SK-N-SH (cell line): ENCODE results near the gene TLE5. TPM values are rescaled to one million over a fixed set of nuclear protein-coding genes. Genes with fewer than 3 reads are reported as not detected.

Experiments
- CTCF ChIA-PET: fragments of 300-600, 350-600 bp; formaldehyde crosslinking; extraction: SDS; loops from one replicate; lab custom pipeline; 2021; lab: Yijun Ruan, JAX
- POLR2A ChIA-PET: fragments of 350-600 bp; sonication (Branson Sonifier 250); formaldehyde crosslinking; extraction: SDS; loops from one replicate; lab custom pipeline; 2020; ENCODE audit warnings: antibody characterized with exemption, inconsistent platforms; lab: Yijun Ruan, JAX
- DNase-seq: peaks from one replicate; pipeline ENCODE4 v3.0.0; 2012
- H2AFZ ChIP-seq: fragments of 200-600 bp; sonication (generic); 2 replicates; pipeline ENCODE4 v1.8.1; 2016; ENCODE audit warnings: antibody characterized with exemption, mild to moderate bottlenecking, low read depth
- H3F3A ChIP-seq: fragments of 200-600 bp; sonication (generic); replicated peaks from 2 replicates; pipeline ENCODE3; 2016; ENCODE audit warnings: antibody characterized with exemption, mild to moderate bottlenecking; ENCODE audit not compliant: insufficient read depth
- H3K27ac ChIP-seq, 2 experiments: fragments of 200-500 bp in 1 of 2; fragments of 200-600 bp in 1 of 2; sonication (Bioruptor generic) in 1 of 2; sonication (generic), shearing (Covaris generic) in 1 of 2; 2 replicates each; pipeline versions ENCODE4 v1.5.1 to v1.6.1; 2014 to 2016; ENCODE audit warnings: low read depth in 2 of 2, inconsistent platforms in 1 of 2, low read length in 1 of 2, mild to moderate bottlenecking in 1 of 2, mixed read lengths in 1 of 2
- H3K27me3 ChIP-seq: fragments of 200-600 bp; sonication (generic), shearing (Covaris generic); 2 replicates; pipeline ENCODE4 v1.6.1; 2016; ENCODE audit warnings: mixed run types; ENCODE audit not compliant: insufficient read depth
- H3K36me3 ChIP-seq, 2 experiments: fragments of 200-500 bp in 1 of 2; fragments of 200-600 bp in 1 of 2; sonication (Bioruptor generic) in 1 of 2; sonication (generic) in 1 of 2; replicated peaks in 1 of 2; 2 replicates each; pipeline versions ENCODE3 to v1.5.1; 2014 to 2016; ENCODE audit warnings: low read length in 1 of 2, mild to moderate bottlenecking in 1 of 2; ENCODE audit not compliant: insufficient read depth in 2 of 2, control insufficient read depth in 1 of 2
- H3K4me1 ChIP-seq, 2 experiments: fragments of 200-500 bp in 1 of 2; fragments of 200-600 bp in 1 of 2; sonication (Bioruptor generic) in 1 of 2; sonication (generic), shearing (Covaris generic) in 1 of 2; 2 replicates each; pipeline versions ENCODE4 v1.5.1 to v1.6.1; 2014 to 2016; ENCODE audit warnings: low read depth in 1 of 2, low read length in 1 of 2, mixed run types in 1 of 2; ENCODE audit not compliant: insufficient read depth in 2 of 2, control insufficient read depth in 1 of 2
- H3K4me2 ChIP-seq: fragments of 200-600 bp; sonication (generic), shearing (Covaris generic); 2 replicates; pipeline ENCODE4 v1.6.1; 2017; ENCODE audit warnings: mixed run types
- H3K4me3 ChIP-seq, 2 experiments: fragments of 200-500 bp in 1 of 2; fragments of 200-600 bp in 1 of 2; sonication (Bioruptor generic) in 1 of 2; sonication (generic), shearing (Covaris generic) in 1 of 2; 2 replicates each; pipeline versions ENCODE4 v1.5.1 to v1.8.1; 2014 to 2016; ENCODE audit warnings: low read depth in 2 of 2, inconsistent platforms in 1 of 2, low read length in 1 of 2, mild to moderate bottlenecking in 1 of 2, mixed read lengths in 1 of 2, moderate library complexity in 1 of 2
- H3K79me2 ChIP-seq: fragments of 200-600 bp; sonication (generic); 2 replicates; pipeline ENCODE4 v1.8.1; 2017; ENCODE audit warnings: mild to moderate bottlenecking; ENCODE audit not compliant: insufficient read depth
- H3K9ac ChIP-seq: fragments of 200-600 bp; sonication (generic); 2 replicates; pipeline ENCODE4 v1.6.1; 2017; ENCODE audit warnings: mixed run types
- H3K9me2 ChIP-seq: fragments of 200-600 bp; sonication (generic); 2 replicates; pipeline ENCODE4 v1.6.1; 2017; ENCODE audit warnings: mixed run types
- H3K9me3 ChIP-seq: fragments of 200-600 bp; sonication (generic); 2 replicates; pipeline ENCODE4 v1.6.1; 2017; ENCODE audit warnings: mixed run types, mild to moderate bottlenecking, moderate library complexity
- H4K20me1 ChIP-seq: fragments of 200-600 bp; sonication (generic); 2 replicates; pipeline ENCODE4 v1.6.1; 2017; ENCODE audit warnings: mild to moderate bottlenecking, mixed run types; ENCODE audit not compliant: insufficient read depth
- CHD2 ChIP-seq: fragments of 150-350 bp; IDR thresholded peaks from 2 replicates; pipeline ENCODE4 v1.6.1; 2018; ENCODE audit warnings: low read length; ENCODE audit not compliant: partially characterized antibody
- EP300 ChIP-seq, 2 experiments: IDR thresholded peaks; 2 replicates each; pipeline versions ENCODE4 v1.4.0 to v1.6.1; 2012; ENCODE audit warnings: borderline replicate concordance in 1 of 2, low read depth in 1 of 2, low read length in 1 of 2
- FOSL2 ChIP-seq: IDR thresholded peaks from 2 replicates; pipeline ENCODE4 v1.4.0; 2012; ENCODE audit warnings: low read depth, mild to moderate bottlenecking, moderate library complexity, borderline replicate concordance
- GABPA ChIP-seq: IDR thresholded peaks from 2 replicates; pipeline ENCODE4 v1.4.0; 2012; ENCODE audit warnings: low read depth, mild to moderate bottlenecking
- GATA2 ChIP-seq: sonication (generic); formaldehyde crosslinking; IDR thresholded peaks from 2 replicates; pipeline ENCODE4 v1.5.0; 2020; ENCODE audit warnings: mild to moderate bottlenecking, missing genetic modification reagents
- IRF3 ChIP-seq: fragments of 150-350 bp; IDR thresholded peaks from 2 replicates; pipeline ENCODE4 v1.6.1; 2016; ENCODE audit warnings: mild to moderate bottlenecking, low read depth, low read length
- MAX ChIP-seq: IDR thresholded peaks from 2 replicates; pipeline ENCODE4 v1.4.0; 2012; ENCODE audit warnings: low read depth
- MEF2A ChIP-seq: IDR thresholded peaks from 2 replicates; pipeline ENCODE4 v1.4.0; 2012; ENCODE audit warnings: low read depth, borderline replicate concordance
- NFIC ChIP-seq: IDR thresholded peaks from 2 replicates; pipeline ENCODE4 v1.4.0; 2012; ENCODE audit warnings: borderline replicate concordance
- NRF1 ChIP-seq: IDR thresholded peaks from 2 replicates; pipeline ENCODE4 v1.6.1; 2012; ENCODE audit warnings: low read depth, mild to moderate bottlenecking, low read length
- POLR2AphosphoS5 ChIP-seq: IDR thresholded peaks from 2 replicates; pipeline ENCODE4 v1.6.1; 2012; ENCODE audit warnings: low read depth, low read length
- RCOR1 ChIP-seq: fragments of 150-350 bp; IDR thresholded peaks from 2 replicates; pipeline ENCODE4 v1.6.1; 2017; ENCODE audit warnings: antibody characterized with exemption, low read length
- RXRA ChIP-seq: IDR thresholded peaks from 2 replicates; pipeline ENCODE4 v1.4.0; 2012; ENCODE audit warnings: low read depth, mild to moderate bottlenecking, borderline replicate concordance
- SIN3A ChIP-seq: IDR thresholded peaks from 2 replicates; pipeline ENCODE4 v1.6.1; 2012; ENCODE audit warnings: low read depth, mild to moderate bottlenecking, low read length, moderate library complexity, borderline replicate concordance
- SMC3 ChIP-seq: IDR thresholded peaks from 2 replicates; pipeline ENCODE4 v1.6.1; 2012; ENCODE audit warnings: low read depth, low read length, improper control_type of control experiment
- TAF1 ChIP-seq: IDR thresholded peaks from 2 replicates; pipeline ENCODE4 v1.6.1; 2012; ENCODE audit warnings: low read depth, mild to moderate bottlenecking, low read length, moderate library complexity, borderline replicate concordance
- USF2 ChIP-seq: fragments of 150-350 bp; IDR thresholded peaks from 2 replicates; pipeline ENCODE4 v1.6.1; 2017; ENCODE audit warnings: antibody characterized with exemption, low read length, low read depth, borderline replicate concordance
- YY1 ChIP-seq: IDR thresholded peaks from 2 replicates; pipeline ENCODE4 v1.4.0; 2012; ENCODE audit warnings: low read depth, mild to moderate bottlenecking
- ZBTB33 ChIP-seq: IDR thresholded peaks from 2 replicates; pipeline ENCODE4 v1.4.0; 2012; ENCODE audit warnings: low read depth, borderline replicate concordance
- WGBS: methylation state at CpG from one replicate; pipeline ENCODE4 v1.1.6; 2017; ENCODE audit warnings: low lambda C conversion rate; 5-methylcytosine and 5-hydroxymethylcytosine counted together
- polyA plus RNA-seq, 3 experiments: library from polyadenylated mRNA; depleted of rRNA; stranded (reverse); fragments of >200 nt; gene quantifications; 2 replicates each; pipeline ENCODE4 v1.2.3, GENCODE V29; 2012

The TLE5 gene
- polyA plus RNA-seq, 1 of the 3 experiments (the other 2 are of a cell fraction) = 519 TPM

- no peak for TF ChIP-seq RCOR1
- no peak for TF ChIP-seq SMC3
- TF ChIP-seq MAX = no peak
Observed at GRCh38 chr19:3042621-3043267, 19.6 kb downstream of the TLE5 start (continued).

GRCh38 chr19:3041761-3042620 is 20.3 kb downstream of the TLE5 start:
- Histone ChIP-seq H3F3A (peaks cover 1% of the 10 kb centered on the region), H3K4me1 (no peaks in the 10 kb centered on the region; a peak in 1 of 4 replicates), H3K27me3 (no peaks in the 10 kb centered on the region), H3K4me3 (no peak overlapping the region), H2AFZ (no peak overlapping the region), H4K20me1 (no peaks in the 10 kb centered on the region), H3K9ac (no peak overlapping the region), H3K9me2 (no peaks in the 10 kb centered on the region), H3K4me2 (no peak overlapping the region), H3K79me2 (no peaks in the 10 kb centered on the region), H3K36me3 (no peaks in the 10 kb centered on the region), H3K9me3 (no peaks in the 10 kb centered on the region), H3K27ac (no peak overlapping the region)
- TF ChIP-seq NRF1 = no peak
- TF ChIP-seq EP300 (IDR thresholded peaks at IDR 0.05; ENCODE audit: borderline replicate concordance in 1 of 2, low read depth in 1 of 2, low read length in 1 of 2) = no peak
- TF ChIP-seq RCOR1 = no peak
- TF ChIP-seq POLR2AphosphoS5 = no peak
- CTCF ChIA-PET = interaction anchor here (0.6 to 1.0 kb wide), 4 partner anchors 20 to 84 kb away, joined by 3 to 4 read pairs (median 4); no protein-coding TSS in a partner anchor
- no peak for DNase-seq
- 40% methylated on average over 26 of the region's 40 CpGs for WGBS
- POLR2A ChIA-PET = no interaction called here

GRCh38 chr19:3041327-3041726 is 21.0 kb downstream of the TLE5 start:
- WGBS = 84% methylated on average over 12 of the region's 12 CpGs
- POLR2A ChIA-PET = no interaction called here
- H3K9me2 ChIP-seq = no peaks in the 10 kb centered on the region
- no peak overlapping the region for H3K9ac ChIP-seq
- no peak overlapping the region for H3K27ac ChIP-seq
- no peaks in the 10 kb centered on the region for H3K79me2 ChIP-seq
- no peak overlapping the region for H3K4me2 ChIP-seq
- no peaks in the 10 kb centered on the region for H3K36me3 ChIP-seq
- CTCF ChIA-PET = interaction anchor here (0.6 kb wide), 1 partner anchor 21 kb away, joined by 3 read pairs; no protein-coding TSS in a partner anchor
- H3F3A ChIP-seq = peaks cover 8% of the 10 kb centered on the region
- DNase-seq = no peak
- H3K27me3 ChIP-seq = no peaks in the 10 kb centered on the region
- no peaks in the 10 kb centered on the region for H4K20me1 ChIP-seq
- no peak overlapping the region for H3K4me3 ChIP-seq
- no peaks in the 10 kb centered on the region for H3K9me3 ChIP-seq
- no peak overlapping the region for H2AFZ ChIP-seq
- H3K4me1 ChIP-seq = peaks cover 0 to 2% of the 10 kb centered on the region in 2 experiments; a peak in 1 of 4 replicates
- TF ChIP-seq GABPA (no peak), FOSL2 (no peak), GATA2 (CRISPR knock-in tag) (no peak), YY1 (no peak), SIN3A (no peak), RXRA (no peak), NFIC (no peak), MEF2A (no peak), IRF3 (no peak), TAF1 (no peak), ZBTB33 (no peak), USF2 (no peak), RCOR1 (no peak), CHD2 (no peak)
